ENCODE data around the gene SAMD3. TPM values are rescaled to one million over a fixed set of nuclear protein-coding genes. Genes with fewer than 3 reads are reported as not detected.

Gene SAMD3
- total and polyA plus RNA-seq, 2 of the 8 experiments (the other 6 are each of a cell fraction or from before 2014, with no cell fraction given) = 1.8 to 1.9 TPM

DNA sequence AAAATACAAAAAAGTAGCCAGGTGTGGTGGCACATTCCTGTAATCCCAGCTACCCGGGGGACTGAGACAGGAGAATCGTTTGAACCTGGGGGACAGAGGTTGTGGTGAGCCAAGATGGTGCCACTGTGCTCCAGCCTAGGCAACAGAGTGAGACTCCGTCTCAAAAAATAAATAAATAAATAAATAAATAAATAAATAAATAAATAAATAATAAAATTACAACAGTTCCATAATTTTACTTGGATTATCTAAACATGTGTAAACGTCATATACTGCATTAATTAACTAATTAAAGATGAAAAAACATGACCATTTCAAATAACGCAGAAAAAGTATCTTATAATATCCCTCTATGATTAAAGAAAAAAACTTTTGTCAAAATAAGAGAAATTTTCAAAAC lies 65.8 kb downstream of the SAMD3 start:
- no peak for DNase-seq (ENCODE audit: low read depth in 1 of 2, low spot score in 2 of 2)
- H4K8ac ChIP-seq (ENCODE audit: extremely low read depth, insufficient read depth, low read length) = no peak overlapping the region
- FAIRE-seq = no peak

More for the DNA sequence above, 65.8 kb downstream of the SAMD3 start:
- Histone ChIP-seq H3K4ac (replicated peaks; ENCODE audit: insufficient read length, low read depth, low read length) (no peak overlapping the region), H3K9me3 (ENCODE audit: insufficient read depth in 2 of 2, low read depth in 1 of 2, low read length in 1 of 2) (peaks cover 7 to 8% of the 10 kb centered on the region in 2 experiments; a peak in 3 of 4 replicates), H2BK12ac (ENCODE audit: low read depth, low read length) (no peak overlapping the region), H4K91ac (replicated peaks; ENCODE audit: insufficient read length, low read length) (no peak overlapping the region), H3K56ac (replicated peaks; ENCODE audit: insufficient read length, low read depth, low read length) (no peak overlapping the region), H4K20me1 (replicated peaks in 1 of 2; ENCODE audit: control insufficient read depth in 1 of 2, insufficient read depth in 2 of 2, low read length in 2 of 2) (no peaks in the 10 kb centered on the region), H3K4me3 (ENCODE audit: extremely low read depth in 1 of 4, insufficient read depth in 2 of 4, low read depth in 3 of 4, low read length in 4 of 4) (no peak overlapping the region), H3K36me3 (ENCODE audit: control insufficient read depth in 2 of 4, insufficient read depth in 4 of 4, low read length in 3 of 4) (peaks cover 0 to 4% (median 0%) of the 10 kb centered on the region in 4 experiments; a peak in 2 of 8 replicates), H3K79me1 (ENCODE audit: low read depth, low read length) (no peaks in the 10 kb centered on the region), H2BK15ac (ENCODE audit: low read length) (no peak overlapping the region), H3K4me2 (ENCODE audit: insufficient read depth in 1 of 2, low read depth in 2 of 2, low read length in 2 of 2) (no peak overlapping the region), H2AFZ (ENCODE audit: low read length) (no peak overlapping the region), H2BK20ac (ENCODE audit: low read length) (no peak overlapping the region), H3K27me3 (replicated peaks in 1 of 4; ENCODE audit: control insufficient read depth in 3 of 4, extremely low read depth in 1 of 4, insufficient read depth in 3 of 4, low read length in 3 of 4) (no peaks in the 10 kb centered on the region), H3K18ac (ENCODE audit: extremely low read depth, low read length) (no peak overlapping the region), H3K79me2 (ENCODE audit: control insufficient read depth in 1 of 2, insufficient read depth in 2 of 2, low read length in 2 of 2) (no peaks in the 10 kb centered on the region), H2AK5ac (ENCODE audit: low read depth, low read length) (no peak overlapping the region), H3K27ac (ENCODE audit: low read depth, low read length) (no peak overlapping the region), H2BK5ac (ENCODE audit: low read depth, low read length) (no peak overlapping the region), H3K4me1 (replicated peaks in 1 of 4; ENCODE audit: control insufficient read depth in 3 of 4, insufficient read depth in 4 of 4, low read length in 3 of 4) (peaks cover 0 to 3% (median 2%) of the 10 kb centered on the region in 4 experiments; a peak in 1 of 7 replicates), H2BK120ac (replicated peaks; ENCODE audit: low read depth, low read length) (no peak overlapping the region), H3K23ac (ENCODE audit: insufficient read length) (no peak overlapping the region), H4K5ac (ENCODE audit: insufficient read length, low read depth, low read length) (no peak overlapping the region), H3K9ac (replicated peaks in 1 of 4; ENCODE audit: extremely low read depth in 1 of 4, low read depth in 3 of 4, low read length in 3 of 4) (no peak overlapping the region), H3K23me2 (ENCODE audit: low read depth, low read length) (no peaks in the 10 kb centered on the region), H3K14ac (ENCODE audit: insufficient read length) (no peak overlapping the region)
- no peak for TF ChIP-seq SRF (IDR thresholded peaks at IDR 0.05; ENCODE audit: low read depth, low read length)
- TF ChIP-seq SP2 (IDR thresholded peaks at IDR 0.05; ENCODE audit: low read length) = no peak
- no peak for TF ChIP-seq SP1 (IDR thresholded peaks at IDR 0.05; ENCODE audit: low read depth, low read length)
- no peak for TF ChIP-seq POU5F1 (IDR thresholded peaks at IDR 0.05; ENCODE audit: low read depth, low read length)
- no peak for TF ChIP-seq NRF1 (IDR thresholded peaks at IDR 0.05; ENCODE audit: low read depth, low read length)
- TF ChIP-seq CBX5 (IDR thresholded peaks at IDR 0.05; ENCODE audit: low read depth, low read length) = no peak
- no peak for TF ChIP-seq TEAD4 (IDR thresholded peaks at IDR 0.05; ENCODE audit: low read depth, low read length)
- TF ChIP-seq GTF2F1 (IDR thresholded peaks at IDR 0.05; ENCODE audit: borderline replicate concordance, low read depth, low read length) = no peak
- no peak for TF ChIP-seq SP4 (IDR thresholded peaks at IDR 0.05; ENCODE audit: low read length)
- no peak for TF ChIP-seq CHD2 (IDR thresholded peaks at IDR 0.05; ENCODE audit: low read length)
- TF ChIP-seq ASH2L (IDR thresholded peaks at IDR 0.05; ENCODE audit: low read length) = no peak
- no peak for TF ChIP-seq RXRA (IDR thresholded peaks at IDR 0.05; ENCODE audit: insufficient read depth, low read depth, low read length)
- no peak for TF ChIP-seq NANOG (IDR thresholded peaks at IDR 0.05; ENCODE audit: insufficient read depth, low read depth, low read length, poor library complexity, severe bottlenecking)
- TF ChIP-seq CTBP2 (IDR thresholded peaks at IDR 0.05; ENCODE audit: borderline replicate concordance, insufficient read depth, insufficient read length, low read length) = no peak
- no peak for TF ChIP-seq CREB1 (IDR thresholded peaks at IDR 0.05)
- CTCF ChIA-PET (ENCODE audit: partially characterized antibody) = interaction anchor here (0.7 kb wide), 1 partner anchor 55 kb away, joined by 3 read pairs; no protein-coding TSS in a partner anchor
- POLR2A ChIA-PET (ENCODE audit: partially characterized antibody) = no interaction called here
- 90% methylated on average over 5 of the region's 5 CpGs; no CpG with 5 or more reads in 1 of the 2 experiments for WGBS, 2 experiments (ENCODE audit: extremely low coverage in 1 of 2, insufficient coverage in 1 of 2, insufficient read length in 1 of 2, insufficient replicate concordance in 2 of 2, low coverage in 1 of 2, low lambda C conversion rate in 2 of 2, missing lambda C conversion rate in 1 of 2)

Data from H1 (cell line).